Measurements from ENCODE around the gene BRCA2.

- TF ChIP-seq CTCF (IDR thresholded peaks at IDR 0.05) (no peak), POLR2A (IDR thresholded peaks at IDR 0.05) (no peak)
Measured at GRCh38 chr13:32330441-32330840, 15.1 kb downstream of the BRCA2 start.

All from ovary (tissue), 3 donors.